ENCODE results near the gene PCDHA10. TPM values are rescaled to one million over a fixed set of nuclear protein-coding genes. Genes with fewer than 3 reads are reported as not detected.
"Not testable (repeated sequence)": the region's sequence is repeated elsewhere in the genome, so short reads cannot be mapped to it uniquely, and the experiment has no call there.

PCDHA10 gene
- total and polyA plus RNA-seq, 2 experiments from 2014 or later: 10.2 to 14.4 TPM

- no peaks in the 10 kb centered on the region for H3K27me3 ChIP-seq
- TF ChIP-seq CTCF (IDR thresholded peaks at IDR 0.05; ENCODE audit: low read depth, low read length): no peak
- no peaks in the 10 kb centered on the region for H3K36me3 ChIP-seq
- DNase-seq (ENCODE audit: low read depth in 1 of 2, low spot score in 1 of 2): no peak
- peak overlapping the region; percentile 48 for H3K4me3 ChIP-seq
- no peak overlapping the region for H3K27ac ChIP-seq
- no peaks in the 10 kb centered on the region for H3K9me3 ChIP-seq (ENCODE audit: low read depth)
- H3K4me1 ChIP-seq (ENCODE audit: low read depth): no peaks in the 10 kb centered on the region
Measured at GRCh38 chr5:140869555-140869886, 13.8 kb downstream of the PCDHA10 start.

GRCh38 chr5:140870221-140871201 lies 14.8 kb downstream of the PCDHA10 start:
- no peak overlapping the region for H3K27ac ChIP-seq
- H3K27me3 ChIP-seq: no peaks in the 10 kb centered on the region
- no peak for TF ChIP-seq CTCF (IDR thresholded peaks at IDR 0.05; ENCODE audit: low read depth, low read length)
- H3K4me1 ChIP-seq (ENCODE audit: low read depth): no peaks in the 10 kb centered on the region
- no peaks in the 10 kb centered on the region for H3K36me3 ChIP-seq
- H3K9me3 ChIP-seq (ENCODE audit: low read depth): no peaks in the 10 kb centered on the region
- DNase-seq (ENCODE audit: low read depth in 1 of 2, low spot score in 1 of 2): no peak
- H3K4me3 ChIP-seq: no peak overlapping the region

GRCh38 chr5:140875085-140876065 lies 19.7 kb downstream of the PCDHA10 start, which contains the start of gene PCDHA12:
PCDHA12 (plus strand) TSS chr5:140875308; CDS start chr5:140875473, 165 bp downstream.
- Histone ChIP-seq H3K9me3 (ENCODE audit: low read depth) (no peaks in the 10 kb centered on the region), H3K27ac (peak within 1 kb of the TSS; percentile 53), H3K27me3 (no peaks in the 10 kb centered on the region), H3K36me3 (no peaks in the 10 kb centered on the region), H3K4me1 (ENCODE audit: low read depth) (no peaks in the 10 kb centered on the region), H3K4me3 (peak within 1 kb of the TSS; percentile 47)
- no peak for TF ChIP-seq CTCF (IDR thresholded peaks at IDR 0.05; ENCODE audit: low read depth, low read length)
- peak in 1 of 2 donors; percentile 66 for DNase-seq (ENCODE audit: low read depth in 1 of 2, low spot score in 1 of 2)

- not testable (repeated sequence) for H3K27me3 ChIP-seq; H3K27ac ChIP-seq; H3K36me3 ChIP-seq; H3K4me1 ChIP-seq (ENCODE audit: low read depth); H3K9me3 ChIP-seq (ENCODE audit: low read depth); DNase-seq (ENCODE audit: low read depth in 1 of 2, low spot score in 1 of 2); H3K4me3 ChIP-seq
Measured at GRCh38 chr5:140876541-140877261, 21.0 kb downstream of the PCDHA10 start.

GRCh38 chr5:140877262-140877581 lies 21.5 kb downstream of the PCDHA10 start:
- no peak for DNase-seq (ENCODE audit: low read depth in 1 of 2, low spot score in 1 of 2)
- H3K27ac ChIP-seq: no peak overlapping the region
- no peaks in the 10 kb centered on the region for H3K36me3 ChIP-seq
- H3K9me3 ChIP-seq (ENCODE audit: low read depth): no peaks in the 10 kb centered on the region
- H3K4me1 ChIP-seq (ENCODE audit: low read depth): no peaks in the 10 kb centered on the region
- no peaks in the 10 kb centered on the region for H3K27me3 ChIP-seq
- no peak overlapping the region for H3K4me3 ChIP-seq
- no peak for TF ChIP-seq CTCF (IDR thresholded peaks at IDR 0.05; ENCODE audit: low read depth, low read length)
